Adrenal gland (tissue), 12 donors: Measurements from ENCODE around the gene HPSE. TPM values are rescaled to one million over a fixed set of nuclear protein-coding genes. Genes with fewer than 3 reads are reported as not detected.

Experiments
- DNase-seq, 7 donors: peaks; one replicate each; pipeline ENCODE4 v3.0.0-alpha.2; 2019 to 2020
- H3K27ac ChIP-seq, 5 donors: fragments of 200-600 bp; sonication (generic) in 4 of 5; 1 replicate in 3 of 5; 2 replicates in 2 of 5; pipeline versions ENCODE4 v1.5.1 to v1.8.0; 2016 to 2020; ENCODE audit warnings: mild to moderate bottlenecking in 1 of 5
- H3K27me3 ChIP-seq: fragments of 200-600 bp; 2 replicates; pipeline ENCODE4 v1.8.0; 2021
- H3K36me3 ChIP-seq, 2 donors: fragments of 200-600 bp; replicated peaks in 1 of 2; 1 replicate in 1 of 2; 2 replicates in 1 of 2; pipeline versions ENCODE4 v1.5.1 to v1.8.0; 2018 to 2022
- H3K4me1 ChIP-seq, 2 donors: fragments of 200-600 bp; replicated peaks in 1 of 2; 1 replicate in 1 of 2; 2 replicates in 1 of 2; pipeline versions ENCODE4 v1.5.1 to v1.8.0; 2018 to 2021
- H3K4me3 ChIP-seq, 4 donors: fragments of 200-600 bp; sonication (generic) in 3 of 4; one replicate each; pipeline ENCODE4 v1.5.1; 2016 to 2018
- H3K9me3 ChIP-seq, 3 donors: fragments of 200-600 bp; sonication (generic) in 1 of 3; replicated peaks in 1 of 3; 1 replicate in 2 of 3; 2 replicates in 1 of 3; pipeline versions ENCODE4 v1.5.1 to v1.8.0; 2016 to 2021
- POLR2A ChIP-seq, 2 donors: fragments of 450-650 bp; IDR thresholded peaks; one replicate each; pipeline ENCODE4 v1.6.1; 2017; ENCODE audit warnings: antibody characterized with exemption in 2 of 2, mild to moderate bottlenecking in 2 of 2, moderate library complexity in 1 of 2
- WGBS, 4 donors: extraction: QIAGEN DNeasy Blood & Tissue Kit in 2 of 4; methylation state at CpG; one replicate each; pipeline versions ENCODE4 v1.1.5 to v1.1.7; 2013 to 2017; 5-methylcytosine and 5-hydroxymethylcytosine counted together
- intact Hi-C, 2 donors: fragments of 100-400 bp; cut with DNase I; formaldehyde crosslinking; loops; one replicate each; pipeline versions ENCODE4 v1.14.1 to v1.15.0; 2022 to 2023
- polyA plus RNA-seq, 3 donors: library from polyadenylated mRNA; stranded (reverse); fragments of 200-250 nt in 2 of 3; fragments of 350-450 nt in 1 of 3; fragmentation: Illumina TruSeq in 1 of 3; extraction: RNeasy Lipid Tissue Mini Kit (QIAGEN cat#74804) in 1 of 3; gene quantifications; one replicate each; pipeline ENCODE4 v1.2.3, GENCODE V29; 2013 to 2014
- total RNA-seq, 9 donors: library from RNA; depleted of rRNA in 4 of 9; stranded (reverse); fragments of >200 nt in 4 of 9; fragments of 120-200 nt in 1 of 9; fragmentation: NEBNext Ultra II Directional in 1 of 9; extraction: Animal tissue kit (Norgen Biotek cat#: 25700) in 1 of 9; gene quantifications; one replicate each; pipeline versions ENCODE4 v1.1.0 to v1.2.4, GENCODE V29; 2013 to 2023
- TF ChIP-seq, protein P1 (sequence below), 6 experiments: fragments of 450-650 bp in 4 of 6; fragments of 200-600 bp in 2 of 6; sonication (generic) in 1 of 6; IDR thresholded peaks; 1 replicate in 5 of 6; 2 replicates in 1 of 6; pipeline versions ENCODE4 v1.5.1 to v1.8.0; 2016 to 2021; ENCODE audit warnings: antibody characterized with exemption in 6 of 6, mild to moderate bottlenecking in 2 of 6, moderate library complexity in 1 of 6
- donor health status: healthy with polysubstance abuse.
- donor health status: Bipolar disorder and iron deficiency.
- donor health status: DM: yes; HTN: yes; CAD: no.
- donor health status: DM: no; HTN: no; CAD: no.
- donor health status: DM: no; HTN: no; CAD: no.
- donor health status: DM: yes; HTN: yes; CAD: no.

The HPSE gene
- total and polyA plus RNA-seq, 12 donors: 0.44 to 12.3 (median 3.8) TPM

DNA sequence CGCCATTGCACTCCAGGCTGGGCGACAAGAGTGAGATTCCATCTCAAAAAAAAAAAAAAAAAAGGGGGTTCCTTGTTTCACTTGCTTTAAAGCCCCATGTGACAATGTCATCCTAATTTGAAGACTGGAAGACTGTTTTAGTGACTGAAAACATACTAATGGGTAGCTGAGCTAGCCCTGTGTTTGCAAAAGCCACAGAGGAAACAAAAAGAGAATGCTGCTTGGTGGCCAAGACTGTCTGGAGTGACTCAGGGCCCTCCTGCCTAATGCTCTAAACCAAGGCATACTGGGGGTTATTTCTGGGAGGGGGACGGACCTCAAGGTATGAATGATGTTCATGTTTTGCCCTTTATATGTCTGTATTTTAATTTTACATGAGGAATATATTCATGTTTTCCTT lies 16.0 kb downstream of the HPSE start:
- H3K4me1 ChIP-seq: no peaks in the 10 kb centered on the region
- WGBS, 4 donors: 71 to 77% (median 72%) methylated on average over 3 of the region's 3 CpGs
- H3K27ac ChIP-seq: no peak overlapping the region
- H3K9me3 ChIP-seq: no peaks in the 10 kb centered on the region
- no peak for TF ChIP-seq POLR2A (IDR thresholded peaks at IDR 0.05)
- TF ChIP-seq, protein P1, sequence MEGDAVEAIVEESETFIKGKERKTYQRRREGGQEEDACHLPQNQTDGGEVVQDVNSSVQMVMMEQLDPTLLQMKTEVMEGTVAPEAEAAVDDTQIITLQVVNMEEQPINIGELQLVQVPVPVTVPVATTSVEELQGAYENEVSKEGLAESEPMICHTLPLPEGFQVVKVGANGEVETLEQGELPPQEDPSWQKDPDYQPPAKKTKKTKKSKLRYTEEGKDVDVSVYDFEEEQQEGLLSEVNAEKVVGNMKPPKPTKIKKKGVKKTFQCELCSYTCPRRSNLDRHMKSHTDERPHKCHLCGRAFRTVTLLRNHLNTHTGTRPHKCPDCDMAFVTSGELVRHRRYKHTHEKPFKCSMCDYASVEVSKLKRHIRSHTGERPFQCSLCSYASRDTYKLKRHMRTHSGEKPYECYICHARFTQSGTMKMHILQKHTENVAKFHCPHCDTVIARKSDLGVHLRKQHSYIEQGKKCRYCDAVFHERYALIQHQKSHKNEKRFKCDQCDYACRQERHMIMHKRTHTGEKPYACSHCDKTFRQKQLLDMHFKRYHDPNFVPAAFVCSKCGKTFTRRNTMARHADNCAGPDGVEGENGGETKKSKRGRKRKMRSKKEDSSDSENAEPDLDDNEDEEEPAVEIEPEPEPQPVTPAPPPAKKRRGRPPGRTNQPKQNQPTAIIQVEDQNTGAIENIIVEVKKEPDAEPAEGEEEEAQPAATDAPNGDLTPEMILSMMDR (IDR thresholded peaks at IDR 0.05): no peak
- no peaks in the 10 kb centered on the region for H3K27me3 ChIP-seq
- no peaks in the 10 kb centered on the region for H3K36me3 ChIP-seq
- no peak for DNase-seq
- no peak overlapping the region for H3K4me3 ChIP-seq
- intact Hi-C loops: no loop called here

DNA sequence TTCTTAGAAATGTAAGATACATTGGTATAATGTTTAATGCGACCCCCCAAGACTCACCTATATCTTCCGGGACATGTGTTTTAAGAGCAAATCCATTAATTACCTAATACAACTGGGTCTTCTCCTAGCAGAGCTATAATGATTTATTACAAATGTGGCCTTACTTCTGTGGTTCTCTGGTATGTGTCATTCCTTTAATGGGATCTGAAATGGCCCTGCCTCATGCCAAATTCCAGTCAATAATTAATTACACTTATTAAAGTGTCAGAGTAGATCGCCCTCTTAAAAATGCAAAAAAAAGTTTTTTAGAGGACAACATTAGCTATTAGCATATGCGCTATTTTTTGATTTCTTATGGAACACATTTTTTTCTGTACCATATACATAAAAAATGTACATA lies 17.0 kb downstream of the HPSE start:
- H3K9me3 ChIP-seq: no peaks in the 10 kb centered on the region
- intact Hi-C loops: no loop called here
- H3K27me3 ChIP-seq: no peaks in the 10 kb centered on the region
- 59 to 70% (median 68%) methylated on average over 4 of the region's 4 CpGs for WGBS, 4 donors
- H3K36me3 ChIP-seq: no peaks in the 10 kb centered on the region
- H3K27ac ChIP-seq: no peak overlapping the region
- H3K4me3 ChIP-seq: no peak overlapping the region
- no peaks in the 10 kb centered on the region for H3K4me1 ChIP-seq
- TF ChIP-seq POLR2A (IDR thresholded peaks at IDR 0.05): no peak
- TF ChIP-seq, protein P1 (IDR thresholded peaks at IDR 0.05): no peak
- DNase-seq: no peak

- H3K27ac ChIP-seq: no peak overlapping the region
- TF ChIP-seq, protein P1 (IDR thresholded peaks at IDR 0.05): no peak
- no peak for TF ChIP-seq POLR2A (IDR thresholded peaks at IDR 0.05)
- no peaks in the 10 kb centered on the region for H3K9me3 ChIP-seq
- 76 to 91% (median 84%) methylated on average over 13 of the region's 13 CpGs for WGBS, 4 donors
- intact Hi-C loops: no loop called here
- no peak for DNase-seq
- no peaks in the 10 kb centered on the region for H3K4me1 ChIP-seq
- no peaks in the 10 kb centered on the region for H3K36me3 ChIP-seq
- H3K4me3 ChIP-seq: no peak overlapping the region
- no peaks in the 10 kb centered on the region for H3K27me3 ChIP-seq
These were observed 18.0 kb downstream of the HPSE start for GRCh38 chr4:83316459-83317165.

DNA sequence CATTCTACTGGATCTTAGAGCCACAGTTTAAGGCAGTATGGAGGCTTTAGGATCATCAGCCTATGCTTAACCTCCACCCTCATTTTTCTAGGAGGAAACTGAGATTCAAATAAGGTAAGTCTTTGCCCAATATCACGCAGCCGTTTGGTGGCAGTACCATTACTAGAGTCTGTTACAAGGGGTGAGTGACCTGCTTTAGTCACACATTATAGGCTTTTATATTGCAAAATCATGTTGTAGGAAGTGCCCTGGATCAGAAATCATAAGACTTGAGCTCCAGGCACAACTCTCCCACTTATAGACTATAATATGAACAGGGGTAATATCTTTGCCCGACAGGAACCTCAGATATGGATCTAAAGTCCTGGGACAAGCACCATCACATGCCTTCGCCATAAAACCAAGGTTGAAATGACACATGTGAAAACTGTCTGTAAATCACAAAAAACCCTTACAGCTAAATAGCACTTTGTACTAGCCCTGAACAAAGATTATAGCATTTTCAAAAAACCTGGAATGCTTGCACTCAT lies 19.2 kb downstream of the HPSE start:
- no peak overlapping the region for H3K27ac ChIP-seq
- WGBS, 4 donors: 78 to 96% (median 87%) methylated on average over 4 of the region's 4 CpGs
- H3K9me3 ChIP-seq: no peaks in the 10 kb centered on the region
- no peaks in the 10 kb centered on the region for H3K36me3 ChIP-seq
- H3K27me3 ChIP-seq: no peaks in the 10 kb centered on the region
- H3K4me1 ChIP-seq: no peaks in the 10 kb centered on the region
- intact Hi-C loops: no loop called here
- TF ChIP-seq, protein P1 (IDR thresholded peaks at IDR 0.05): no peak
- no peak for DNase-seq
- no peak overlapping the region for H3K4me3 ChIP-seq
